K562 (cell line): ENCODE data around the gene PLA2G4F. TPM values are rescaled to one million over a fixed set of nuclear protein-coding genes. Genes with fewer than 3 reads are reported as not detected.

Experiments used
- ATAC-seq: fragments of 200-7000 bp; cut with Tn5 transposase; 3 replicates; pipeline ENCODE4 v1.9.1; 2020; ENCODE audit warnings: moderate library complexity
- BruUV-seq: library from RNA; stranded (reverse); fragments of 400-500 nt; replicated peaks from 2 replicates; lab custom pipeline; 2021; lab: Mats Ljungman, UMichigan
- CTCF ChIA-PET: fragments of 300-600 bp; formaldehyde crosslinking; extraction: SDS; loops from one replicate; lab custom pipeline; 2021; ENCODE audit warnings: low intra/inter-chr PET ratio; lab: Yijun Ruan, JAX
- POLR2A ChIA-PET: fragments of 300-600, 350-650 bp; sonication (Branson Sonifier 250); formaldehyde crosslinking; extraction: SDS; loops from one replicate; lab custom pipeline; 2021; ENCODE audit warnings: antibody characterized with exemption, inconsistent platforms; lab: Yijun Ruan, JAX
- DNase-seq, 4 experiments: peaks; one replicate each; pipeline versions ENCODE4 v3.0.0 to v3.0.0-alpha.2; 2011 to 2018; ENCODE audit warnings: low spot score in 3 of 4, mixed read lengths in 3 of 4; ENCODE audit errors: extremely low read depth in 1 of 4
- FAIRE-seq: peaks from 2 replicates; lab custom pipeline; 2011; peaks lifted over from hg19 to GRCh38; lab: Jason Lieb, UNC
- H2AFZ ChIP-seq: 2 replicates; pipeline ENCODE4 v1.6.0; 2011; ENCODE audit warnings: low read depth, low read length, control low read depth, inconsistent platforms
- H3K27ac ChIP-seq: fragments of 200-600 bp; 3 replicates; pipeline ENCODE4 v1.8.0; 2011; ENCODE audit warnings: low read depth, mild to moderate bottlenecking, control low read depth, inconsistent platforms, low read length, moderate library complexity, mixed read lengths; ENCODE audit errors: extremely low read depth
- H3K27me3 ChIP-seq, 2 experiments: fragments of 300-600 bp in 1 of 2; 2 replicates in 1 of 2; 3 replicates in 1 of 2; pipeline versions ENCODE4 v1.6.0 to v1.8.0; 2011; ENCODE audit warnings: inconsistent platforms in 2 of 2, low read length in 2 of 2, mild to moderate bottlenecking in 1 of 2, mixed read lengths in 1 of 2, moderate library complexity in 1 of 2; ENCODE audit not compliant: control insufficient read depth in 2 of 2, insufficient read depth in 2 of 2
- H3K36me3 ChIP-seq: fragments of 300-600 bp; 3 replicates; pipeline ENCODE4 v1.8.0; 2011; ENCODE audit warnings: mild to moderate bottlenecking, low read length, inconsistent platforms; ENCODE audit not compliant: control insufficient read depth, insufficient read depth
- H3K4me1 ChIP-seq, 2 experiments: fragments of 200-600 bp in 1 of 2; replicated peaks in 1 of 2; 2 replicates in 1 of 2; 3 replicates in 1 of 2; pipeline versions ENCODE4 v1.5.1 to v1.8.0; 2011; ENCODE audit warnings: inconsistent platforms in 2 of 2, low read length in 2 of 2, mild to moderate bottlenecking in 1 of 2, mixed read lengths in 1 of 2, moderate library complexity in 1 of 2; ENCODE audit not compliant: control insufficient read depth in 2 of 2, insufficient read depth in 2 of 2
- H3K4me2 ChIP-seq: 2 replicates; pipeline ENCODE4 v1.6.1; 2011; ENCODE audit warnings: low read length, control low read depth, inconsistent platforms, mixed read lengths; ENCODE audit not compliant: insufficient read depth
- H3K4me3 ChIP-seq: fragments of 200-600 bp; sonication (generic), shearing (Covaris generic); 2 replicates; pipeline ENCODE4 v1.5.1; 2016; ENCODE audit warnings: control low read depth, inconsistent platforms
- H3K79me2 ChIP-seq: fragments of 200-600 bp; 3 replicates; pipeline ENCODE4 v1.8.0; 2011; ENCODE audit warnings: low read length, inconsistent platforms; ENCODE audit not compliant: control insufficient read depth, insufficient read depth
- H3K9ac ChIP-seq, 2 experiments: 2 replicates each; pipeline versions ENCODE4 v1.6.0 to v1.6.1; 2011; ENCODE audit warnings: low read depth in 2 of 2, low read length in 2 of 2, control low read depth in 1 of 2, inconsistent platforms in 1 of 2, mild to moderate bottlenecking in 1 of 2, mixed read lengths in 1 of 2; ENCODE audit not compliant: insufficient read depth in 1 of 2
- H3K9me1 ChIP-seq: one replicate; pipeline ENCODE4 v1.6.0; 2011; ENCODE audit warnings: inconsistent platforms, mild to moderate bottlenecking, low read length, moderate library complexity; ENCODE audit not compliant: control insufficient read depth, insufficient read depth
- H3K9me3 ChIP-seq: replicated peaks from 2 replicates; pipeline ENCODE4 v1.5.1; 2011; ENCODE audit warnings: low read depth, low read length, inconsistent platforms; ENCODE audit not compliant: control insufficient read depth, insufficient read depth
- H4K20me1 ChIP-seq: replicated peaks from 2 replicates; pipeline ENCODE4 v1.6.1; 2011; ENCODE audit warnings: low read length, inconsistent platforms, mixed read lengths; ENCODE audit not compliant: control insufficient read depth, insufficient read depth
- CC2D1A ChIP-seq: fragments of 450-650 bp; IDR thresholded peaks from 2 replicates; pipeline ENCODE4 v1.6.1; 2017; ENCODE audit warnings: mild to moderate bottlenecking
- ELF4 ChIP-seq: fragments of 450-650 bp; formaldehyde crosslinking; IDR thresholded peaks from 2 replicates; pipeline ENCODE4 v1.4.0; 2022; ENCODE audit warnings: missing genetic modification characterization
- ESRRB ChIP-seq: fragments of 250-450 bp; sonication (Bioruptor Pico); IDR thresholded peaks from 2 replicates; pipeline ENCODE4 v1.5.0; 2020; ENCODE audit warnings: mild to moderate bottlenecking, moderate library complexity, borderline replicate concordance
- JUN ChIP-seq, 2 experiments: sonication (generic) in 1 of 2; formaldehyde crosslinking in 1 of 2; IDR thresholded peaks; 2 replicates each; pipeline versions ENCODE4 v1.6.1 to v1.8.0; 2012 to 2022; ENCODE audit warnings: borderline replicate concordance in 2 of 2, mild to moderate bottlenecking in 2 of 2, improper control_type of control experiment in 1 of 2, low read depth in 1 of 2, low read length in 1 of 2, missing genetic modification reagents in 1 of 2
- KDM5B ChIP-seq: fragments of 200-600 bp; sonication (generic); IDR thresholded peaks from 2 replicates; pipeline ENCODE4 v1.6.1; 2012; ENCODE audit warnings: low read depth, mild to moderate bottlenecking, moderate library complexity, low read length, control low read depth, inconsistent platforms; ENCODE audit not compliant: insufficient replicate concordance
- L3MBTL2 ChIP-seq: fragments of 450-650 bp; IDR thresholded peaks from 2 replicates; pipeline ENCODE4 v1.6.1; 2016; ENCODE audit warnings: mild to moderate bottlenecking, moderate library complexity
- MTA1 ChIP-seq: fragments of 450-650 bp; IDR thresholded peaks from 2 replicates; pipeline ENCODE4 v1.6.1; 2017; ENCODE audit warnings: borderline replicate concordance
- NFE2 ChIP-seq: IDR thresholded peaks from 2 replicates; pipeline ENCODE4 v1.6.1; 2014; ENCODE audit warnings: antibody characterized with exemption, low read depth
- NR2C2 ChIP-seq, 2 experiments: fragments of 200-800 bp in 1 of 2; sonication (Bioruptor generic) in 1 of 2; sonication (generic) in 1 of 2; formaldehyde crosslinking in 1 of 2; IDR thresholded peaks; 2 replicates each; pipeline versions ENCODE4 v1.6.1 to v1.8.0; 2016 to 2022; ENCODE audit warnings: mild to moderate bottlenecking in 1 of 2, missing compliant biosample characterization in 1 of 2, missing genetic modification characterization in 1 of 2, missing genetic modification reagents in 1 of 2
- RBM14 ChIP-seq: fragments of 200-400 bp; formaldehyde crosslinking; IDR thresholded peaks from 2 replicates; pipeline ENCODE4 v1.6.1; 2018; ENCODE audit warnings: low read depth, mild to moderate bottlenecking, low read length, moderate library complexity, borderline replicate concordance; ENCODE audit not compliant: insufficient read depth
- RCOR1 ChIP-seq, 2 experiments: IDR thresholded peaks; 2 replicates each; pipeline ENCODE4 v1.6.1; 2012; ENCODE audit warnings: low read depth in 2 of 2, low read length in 2 of 2, borderline replicate concordance in 1 of 2, improper control_type of control experiment in 1 of 2
- SMARCB1 ChIP-seq: IDR thresholded peaks from 2 replicates; pipeline ENCODE4 v1.6.1; 2011; ENCODE audit warnings: improper control_type of control experiment, low read depth; ENCODE audit not compliant: insufficient read length
- SMARCE1 ChIP-seq: fragments of 450-650 bp; IDR thresholded peaks from 2 replicates; pipeline ENCODE4 v1.7.1; 2016; ENCODE audit warnings: mild to moderate bottlenecking
- SNIP1 ChIP-seq: fragments of 450-650 bp; IDR thresholded peaks from 2 replicates; pipeline ENCODE4 v1.7.1; 2017; ENCODE audit warnings: low read depth, mild to moderate bottlenecking
- SUPT5H ChIP-seq: fragments of 450-650 bp; IDR thresholded peaks from 2 replicates; pipeline ENCODE4 v1.6.1; 2016
- TAF1 ChIP-seq: IDR thresholded peaks from 2 replicates; pipeline ENCODE4 v1.6.1; 2011; ENCODE audit warnings: mild to moderate bottlenecking, low read length, moderate library complexity; ENCODE audit not compliant: insufficient read depth, control insufficient read depth, severe bottlenecking; ENCODE audit errors: extremely low read depth
- TARDBP ChIP-seq: fragments of 450-650 bp; IDR thresholded peaks from 2 replicates; pipeline ENCODE4 v1.6.1; 2016
- TEAD2 ChIP-seq: fragments of 450-650 bp; IDR thresholded peaks from 2 replicates; pipeline ENCODE4 v1.6.1; 2016; ENCODE audit warnings: missing genetic modification characterization, control low read depth, missing compliant biosample characterization
- USF1 ChIP-seq: sonication (generic); formaldehyde crosslinking; IDR thresholded peaks from 2 replicates; pipeline ENCODE4 v1.9.0; 2022; ENCODE audit warnings: mild to moderate bottlenecking, missing genetic modification reagents
- ZNF551 ChIP-seq: fragments of 250-450 bp; sonication (Bioruptor Pico); IDR thresholded peaks from 2 replicates; pipeline ENCODE4 v1.5.0; 2021; ENCODE audit warnings: mild to moderate bottlenecking, moderate library complexity
- ZNF644 ChIP-seq: fragments of 200-800 bp; sonication (Bioruptor generic); IDR thresholded peaks from 2 replicates; pipeline ENCODE4 v1.6.1; 2016; ENCODE audit warnings: low read depth, missing genetic modification characterization, missing compliant biosample characterization
- ZNF76 ChIP-seq: fragments of 250-450 bp; sonication (Bioruptor Pico); IDR thresholded peaks from 2 replicates; pipeline ENCODE4 v1.4.0; 2020; ENCODE audit warnings: mild to moderate bottlenecking, moderate library complexity, borderline replicate concordance
- WGBS: fragments of 100-300 bp; shearing (Covaris generic); methylation state at CpG from one replicate; pipeline ENCODE4 v1.1.6; 2016; ENCODE audit warnings: low coverage, mixed read lengths; ENCODE audit not compliant: insufficient coverage; ENCODE audit errors: missing lambda C conversion rate; 5-methylcytosine and 5-hydroxymethylcytosine counted together
- in situ Hi-C: fragments of 300-500 bp; cut with MboI; formaldehyde crosslinking; loops from 4 replicates; pipeline ENCODE4 v1.15.0; 2018; ENCODE audit warnings: inconsistent platforms, mixed read lengths
- intact Hi-C: fragments of 100-400 bp; cut with micrococcal nuclease; formaldehyde crosslinking; loops from 2 replicates; pipeline ENCODE4 v1.14.2; 2022
- polyA plus RNA-seq, 8 experiments: library from polyadenylated mRNA; depleted of rRNA in 4 of 8; stranded (reverse) in 5 of 8; unstranded in 3 of 8; fragments of >200 nt; fragmentation: Nextera tagmentation in 2 of 8; fragmentation: Illumina TruSeq in 1 of 8; extraction: Ambion mirVana in 2 of 8; extraction: Trizol in 1 of 8; gene quantifications; 2 replicates each; pipeline versions ENCODE4 v1.2.1 to v1.2.3, GENCODE V29; 2011 to 2014; ENCODE audit warnings: inconsistent platforms in 1 of 8, missing spikeins in 1 of 8
- total RNA-seq, 7 experiments: library from RNA; depleted of rRNA in 6 of 7; stranded (reverse); fragments of >200 nt in 6 of 7; fragmentation: Illumina TruSeq in 2 of 7; extraction: Trizol in 2 of 7; gene quantifications; 2 replicates each; pipeline versions ENCODE4 v1.2.1 to v1.2.3, GENCODE V29; 2011 to 2021; ENCODE audit warnings: low replicate concordance in 1 of 7

The PLA2G4F gene
- total and polyA plus RNA-seq, 9 of the 15 experiments (the other 6 are each of a cell fraction or from before 2014, with no cell fraction given) = 0.02 TPM; not detected in 8

- TF ChIP-seq ZNF644 (tag) (no peak), TARDBP (no peak), NR2C2 (CRISPR knock-in tag; IDR thresholded peaks at IDR 0.05) (no peak), NR2C2 (tag; IDR thresholded peaks at IDR 0.05) (no peak), ZNF551 (CRISPR knock-in tag) (no peak), RBM14 (no peak), SMARCB1 (no peak), ELF4 (CRISPR knock-in tag) (no peak), KDM5B (no peak), ESRRB (CRISPR knock-in tag) (no peak), CC2D1A (no peak), SNIP1 (no peak)
Observed at GRCh38 chr15:42158941-42159340, 2.5 kb upstream of the PLA2G4F start (continued).

DNA sequence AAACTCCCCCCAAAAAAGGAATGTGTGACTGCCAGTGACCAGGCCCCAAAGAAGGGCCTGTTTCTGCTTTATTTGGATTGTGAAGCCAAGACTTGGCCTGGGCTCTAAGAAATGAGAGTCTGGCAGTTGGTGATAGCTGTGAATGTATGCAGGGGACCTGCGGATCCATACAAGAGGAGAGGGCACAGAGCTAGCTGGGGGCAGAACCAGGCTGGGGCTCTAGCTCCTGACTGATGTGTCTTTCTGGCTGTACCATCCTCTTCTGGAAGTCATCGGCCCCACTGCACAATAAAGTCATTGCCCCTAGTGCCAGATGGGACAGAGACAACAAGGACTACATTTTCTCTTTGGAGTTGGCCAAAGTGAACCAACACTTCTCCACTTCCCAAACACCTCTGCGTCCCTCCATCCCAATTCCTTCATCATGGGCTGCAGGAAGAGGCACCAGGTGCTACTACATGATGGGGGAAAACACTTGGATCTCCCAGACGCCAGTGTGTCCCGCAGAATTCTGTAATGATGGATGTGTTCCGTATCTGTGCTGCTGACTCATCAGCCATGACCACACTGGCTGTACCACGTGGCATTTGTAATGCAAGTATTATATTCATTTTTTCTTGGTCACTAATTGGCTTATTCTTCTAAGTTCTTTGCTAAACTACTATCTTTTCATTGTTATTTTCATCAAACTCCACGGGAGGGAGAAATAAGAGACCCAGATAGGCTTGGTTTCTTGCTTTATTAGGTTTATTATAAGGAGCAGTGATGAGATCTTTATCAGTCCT lies 1.7 kb upstream of the PLA2G4F start:
- intact Hi-C loops = no loop called here
- in situ Hi-C loops = no loop called here
- ChIA-PET POLR2A (no interaction called here), CTCF (no interaction called here)
- peaks cover 8% of the 10 kb centered on the region for H3K9me1 ChIP-seq
- BruUV-seq = no TSS peak
- DNase-seq (peak; percentile 62 to 73 (median 71)), FAIRE-seq (peak; percentile 95), ATAC-seq (peak; percentile 78)
- H3K4me1 ChIP-seq = peaks cover 17 to 27% of the 10 kb centered on the region in 2 experiments; a peak in 4 of 5 replicates
- peaks cover 45% of the 10 kb centered on the region for H3K36me3 ChIP-seq
- H3K79me2 ChIP-seq = no peaks in the 10 kb centered on the region
- peak overlapping the region; percentile 53 for H2AFZ ChIP-seq
- 0 out of 4 replicates have a peak overlapping the region, but pooled peaks of 1 of the 2 experiments have one; percentile 3 for H3K9ac ChIP-seq
- peak overlapping the region; percentile 23; the same call in 1 of the 2 replicates for H3K4me2 ChIP-seq
- 32% methylated on average over 8 of the region's 8 CpGs for WGBS
- peaks cover 0 to 7% of the 10 kb centered on the region in 2 experiments; a peak in 2 of 5 replicates for H3K27me3 ChIP-seq
- no peaks in the 10 kb centered on the region for H4K20me1 ChIP-seq
- peak overlapping the region; percentile 46; the same call in 2 of the 3 replicates for H3K27ac ChIP-seq
- no peaks in the 10 kb centered on the region for H3K9me3 ChIP-seq
- no peak overlapping the region for H3K4me3 ChIP-seq
- no peak for TF ChIP-seq TAF1
- no peak for TF ChIP-seq TEAD2 (tag)
- peak; percentile 26; the same call in 1 of the 2 replicates for TF ChIP-seq MTA1
- TF ChIP-seq ZNF76 = no peak
- TF ChIP-seq SMARCE1 = peak; percentile 64; the same call in 1 of the 2 replicates
- TF ChIP-seq SUPT5H = 0 out of 2 replicates have a peak, but pooled peaks have one; percentile 23
- TF ChIP-seq NFE2 = peak; percentile 93
- TF ChIP-seq L3MBTL2 = peak; percentile 62; the same call in 1 of the 2 replicates
- peak; percentile 82; the same call in 1 of the 2 replicates for TF ChIP-seq JUN (IDR thresholded peaks at IDR 0.05; ENCODE audit: borderline replicate concordance, low read depth, low read length)
- TF ChIP-seq JUN (CRISPR knock-in tag; IDR thresholded peaks at IDR 0.05; ENCODE audit: borderline replicate concordance) = no peak
- peak; percentile 85 for TF ChIP-seq USF1 (CRISPR knock-in tag)
- peak in 1 of 2 experiments; percentile 69; a peak in 1 of 4 replicates for TF ChIP-seq RCOR1 (IDR thresholded peaks at IDR 0.05; ENCODE audit: borderline replicate concordance in 1 of 2, low read depth in 2 of 2, low read length in 2 of 2)
